H1 (cell line): ENCODE data around the gene SLC7A9. TPM values are rescaled to one million over a fixed set of nuclear protein-coding genes. Genes with fewer than 3 reads are reported as not detected.

ENCODE experiments used
- CTCF ChIA-PET: fragments of 300-600 bp; sonication (Branson Sonifier 250); formaldehyde crosslinking; loops from one replicate; lab custom pipeline; 2021; ENCODE audit not compliant: partially characterized antibody; lab: Charles Lee
- POLR2A ChIA-PET: fragments of 300-600 bp; sonication (Branson Sonifier 250); formaldehyde crosslinking; loops from one replicate; lab custom pipeline; 2021; ENCODE audit warnings: inconsistent platforms; ENCODE audit not compliant: partially characterized antibody; lab: Charles Lee
- DNase-seq, 2 experiments: peaks; one replicate each; pipeline versions ENCODE4 v3.0.0 to v3.0.0-alpha.2; 2010 to 2022; ENCODE audit warnings: low spot score in 2 of 2, low read depth in 1 of 2, mixed read lengths in 1 of 2
- FAIRE-seq: peaks from 2 replicates; lab custom pipeline; 2011; peaks lifted over from hg19 to GRCh38; lab: Jason Lieb, UNC
- H2AFZ ChIP-seq: 2 replicates; pipeline ENCODE4 v1.8.1; 2012; ENCODE audit warnings: low read length, inconsistent platforms
- H2AK5ac ChIP-seq: 2 replicates; pipeline ENCODE4 v1.6.1; 2013; ENCODE audit warnings: low read depth, low read length
- H2BK120ac ChIP-seq: replicated peaks from 2 replicates; pipeline ENCODE3; 2013; ENCODE audit warnings: low read depth, low read length, inconsistent platforms
- H2BK12ac ChIP-seq: 2 replicates; pipeline ENCODE4 v1.6.1; 2013; ENCODE audit warnings: low read depth, low read length
- H2BK15ac ChIP-seq: 2 replicates; pipeline ENCODE4 v1.6.1; 2013; ENCODE audit warnings: low read length
- H2BK20ac ChIP-seq: 2 replicates; pipeline ENCODE4 v1.6.1; 2013; ENCODE audit warnings: low read length
- H2BK5ac ChIP-seq: 2 replicates; pipeline ENCODE4 v1.6.1; 2013; ENCODE audit warnings: low read depth, low read length
- H3K14ac ChIP-seq: 2 replicates; pipeline ENCODE4 v1.6.1; 2013; ENCODE audit warnings: inconsistent platforms; ENCODE audit not compliant: insufficient read length
- H3K18ac ChIP-seq: 2 replicates; pipeline ENCODE4 v1.6.1; 2013; ENCODE audit warnings: low read length; ENCODE audit errors: extremely low read depth
- H3K23ac ChIP-seq: 2 replicates; pipeline ENCODE4 v1.6.1; 2013; ENCODE audit warnings: inconsistent platforms; ENCODE audit not compliant: insufficient read length
- H3K23me2 ChIP-seq: 2 replicates; pipeline ENCODE4 v1.6.1; 2013; ENCODE audit warnings: low read depth, low read length
- H3K27ac ChIP-seq: 2 replicates; pipeline ENCODE4 v1.6.1; 2011; ENCODE audit warnings: low read depth, low read length, inconsistent platforms
- H3K27me3 ChIP-seq, 4 experiments: replicated peaks in 1 of 4; 1 replicate in 1 of 4; 2 replicates in 3 of 4; pipeline versions ENCODE4 v1.6.1 to v1.8.1; 2011 to 2013; ENCODE audit warnings: low read length in 3 of 4, mild to moderate bottlenecking in 3 of 4, inconsistent platforms in 2 of 4, mixed read lengths in 2 of 4, moderate library complexity in 1 of 4; ENCODE audit not compliant: control insufficient read depth in 3 of 4, insufficient read depth in 3 of 4; ENCODE audit errors: extremely low read depth in 1 of 4
- H3K36me3 ChIP-seq, 4 experiments: 2 replicates each; pipeline versions ENCODE4 v1.6.1 to v1.8.1; 2011 to 2013; ENCODE audit warnings: mild to moderate bottlenecking in 4 of 4, low read length in 3 of 4, moderate library complexity in 2 of 4, control low read depth in 1 of 4, inconsistent platforms in 1 of 4; ENCODE audit not compliant: insufficient read depth in 4 of 4, control insufficient read depth in 2 of 4
- H3K4ac ChIP-seq: replicated peaks from 2 replicates; pipeline ENCODE3; 2013; ENCODE audit warnings: low read length, low read depth, mixed read lengths, inconsistent platforms; ENCODE audit not compliant: insufficient read length
- H3K4me1 ChIP-seq, 4 experiments: replicated peaks in 1 of 4; 1 replicate in 1 of 4; 2 replicates in 3 of 4; pipeline versions ENCODE4 v1.6.1 to v1.8.1; 2011 to 2013; ENCODE audit warnings: low read length in 3 of 4, inconsistent platforms in 2 of 4, mixed read lengths in 1 of 4; ENCODE audit not compliant: insufficient read depth in 4 of 4, control insufficient read depth in 3 of 4
- H3K4me2 ChIP-seq, 2 experiments: 2 replicates each; pipeline versions ENCODE4 v1.6.1 to v1.8.1; 2011 to 2013; ENCODE audit warnings: low read depth in 2 of 2, low read length in 2 of 2, control low read depth in 1 of 2, inconsistent platforms in 1 of 2, mild to moderate bottlenecking in 1 of 2; ENCODE audit not compliant: insufficient read depth in 1 of 2
- H3K4me3 ChIP-seq, 4 experiments: fragments of 200-600, 300-600 bp in 1 of 4; sonication (generic), shearing (Covaris generic), sonication (Bioruptor Twin) in 1 of 4; 2 replicates each; pipeline versions ENCODE4 v1.5.1 to v1.8.1; 2011 to 2016; ENCODE audit warnings: low read length in 4 of 4, low read depth in 3 of 4, control low read depth in 2 of 4, inconsistent platforms in 2 of 4, mild to moderate bottlenecking in 2 of 4, mixed read lengths in 1 of 4, moderate library complexity in 1 of 4; ENCODE audit not compliant: insufficient read depth in 2 of 4; ENCODE audit errors: extremely low read depth in 1 of 4
- H3K56ac ChIP-seq: replicated peaks from 2 replicates; pipeline ENCODE3; 2013; ENCODE audit warnings: low read depth, mild to moderate bottlenecking, mixed read lengths, low read length, inconsistent platforms; ENCODE audit not compliant: insufficient read length
- H3K79me1 ChIP-seq: 2 replicates; pipeline ENCODE4 v1.6.1; 2013; ENCODE audit warnings: low read depth, low read length, control low read depth
- H3K79me2 ChIP-seq, 2 experiments: 2 replicates each; pipeline versions ENCODE4 v1.6.1 to v1.8.1; 2012 to 2013; ENCODE audit warnings: low read length in 2 of 2, mild to moderate bottlenecking in 2 of 2, inconsistent platforms in 1 of 2; ENCODE audit not compliant: insufficient read depth in 2 of 2, control insufficient read depth in 1 of 2
- H3K9ac ChIP-seq, 4 experiments: replicated peaks in 1 of 4; 1 replicate in 1 of 4; 2 replicates in 3 of 4; pipeline versions ENCODE4 v1.6.1 to v1.8.1; 2011 to 2013; ENCODE audit warnings: low read depth in 3 of 4, low read length in 3 of 4, control low read depth in 2 of 4, mild to moderate bottlenecking in 2 of 4, moderate library complexity in 2 of 4, inconsistent platforms in 1 of 4; ENCODE audit errors: extremely low read depth in 1 of 4
- H3K9me3 ChIP-seq, 2 experiments: 2 replicates each; pipeline versions ENCODE4 v1.6.1 to v1.8.1; 2012 to 2013; ENCODE audit warnings: mild to moderate bottlenecking in 2 of 2, moderate library complexity in 2 of 2, control low read depth in 1 of 2, inconsistent platforms in 1 of 2, low read depth in 1 of 2, low read length in 1 of 2, mixed read lengths in 1 of 2; ENCODE audit not compliant: insufficient read depth in 2 of 2
- H4K20me1 ChIP-seq, 2 experiments: replicated peaks in 1 of 2; 2 replicates each; pipeline versions ENCODE3 to v1.8.1; 2011 to 2013; ENCODE audit warnings: inconsistent platforms in 2 of 2, low read length in 2 of 2, mild to moderate bottlenecking in 1 of 2; ENCODE audit not compliant: insufficient read depth in 2 of 2, control insufficient read depth in 1 of 2
- H4K5ac ChIP-seq: 2 replicates; pipeline ENCODE4 v1.6.1; 2013; ENCODE audit warnings: low read length, low read depth, mixed read lengths, inconsistent platforms; ENCODE audit not compliant: insufficient read length
- H4K8ac ChIP-seq: 2 replicates; pipeline ENCODE4 v1.8.0; 2013; ENCODE audit warnings: mild to moderate bottlenecking, moderate library complexity, low read length, inconsistent platforms; ENCODE audit not compliant: insufficient read depth; ENCODE audit errors: extremely low read depth
- H4K91ac ChIP-seq: replicated peaks from 2 replicates; pipeline ENCODE3; 2013; ENCODE audit warnings: low read length, mixed read lengths, inconsistent platforms; ENCODE audit not compliant: insufficient read length
- BCL11A ChIP-seq, 2 experiments: IDR thresholded peaks; one replicate each; pipeline ENCODE4 v1.6.1; 2011; ENCODE audit warnings: low read depth in 2 of 2, low read length in 2 of 2, mild to moderate bottlenecking in 2 of 2
- POLR2A ChIP-seq, 2 experiments: IDR thresholded peaks; 1 replicate in 1 of 2; 2 replicates in 1 of 2; pipeline ENCODE4 v1.6.1; 2011; ENCODE audit warnings: low read depth in 2 of 2, low read length in 2 of 2, mild to moderate bottlenecking in 2 of 2; ENCODE audit errors: control extremely low read depth in 1 of 2
- WGBS, 2 experiments: shearing (Covaris generic) in 1 of 2; methylation state at CpG; one replicate each; pipeline versions ENCODE4 v1.1.6 to v1.1.7; 2013 to 2015; ENCODE audit warnings: low lambda C conversion rate in 2 of 2, mixed read lengths in 2 of 2, inconsistent platforms in 1 of 2, low coverage in 1 of 2, missing lambda C conversion rate in 1 of 2; ENCODE audit not compliant: insufficient replicate concordance in 2 of 2, insufficient coverage in 1 of 2, insufficient read length in 1 of 2; ENCODE audit errors: extremely low coverage in 1 of 2, missing lambda C conversion rate in 1 of 2; 5-methylcytosine and 5-hydroxymethylcytosine counted together
- polyA plus RNA-seq, 7 experiments: library from polyadenylated mRNA; depleted of rRNA in 3 of 7; stranded (reverse) in 5 of 7; unstranded in 2 of 7; fragments of >200 nt in 5 of 7; fragments of 200-250 nt in 2 of 7; gene quantifications; 1 replicate in 5 of 7; 2 replicates in 1 of 7; 4 replicates in 1 of 7; pipeline versions ENCODE4 v1.2.1 to v1.2.3, GENCODE V29; 2011 to 2013; ENCODE audit warnings: missing spikeins in 2 of 7, mixed read lengths in 2 of 7
- total RNA-seq: library from RNA; stranded (reverse); fragmentation: NEBNext Ultra II Directional; extraction: Animal tissue kit (Norgen Biotek cat#: 25700); gene quantifications from 2 replicates; pipeline ENCODE4 v1.2.1, GENCODE V29; 2021

The SLC7A9 gene
- total and polyA plus RNA-seq, 2 of the 8 experiments (the other 6 are each of a cell fraction or from before 2014, with no cell fraction given) = 0.15 TPM; not detected in 1

- no peak overlapping the region for H3K9ac ChIP-seq
- H3K23me2 ChIP-seq = no peaks in the 10 kb centered on the region
- no peak overlapping the region for H4K5ac ChIP-seq
- H2BK20ac ChIP-seq = no peak overlapping the region
- H3K4me3 ChIP-seq = no peak overlapping the region
- H3K4me2 ChIP-seq = no peak overlapping the region
- H3K56ac ChIP-seq = no peak overlapping the region
- no peak overlapping the region for H2AK5ac ChIP-seq
- no peak overlapping the region for H4K91ac ChIP-seq
- no peaks in the 10 kb centered on the region for H4K20me1 ChIP-seq
- H3K36me3 ChIP-seq = no peaks in the 10 kb centered on the region
- H2BK15ac ChIP-seq = no peak overlapping the region
- no peak overlapping the region for H3K4ac ChIP-seq
- H2BK12ac ChIP-seq = no peak overlapping the region
- H3K27me3 ChIP-seq = no peaks in the 10 kb centered on the region
- H4K8ac ChIP-seq = no peak overlapping the region
- H3K23ac ChIP-seq = no peak overlapping the region
- 91% methylated on average over 10 of the region's 10 CpGs; no CpG with 5 or more reads in 1 of the 2 experiments for WGBS, 2 experiments
- H3K18ac ChIP-seq = no peak overlapping the region
- no peak overlapping the region for H2BK5ac ChIP-seq
- peaks cover 0 to 11% (median 5%) of the 10 kb centered on the region in 4 experiments; a peak in 5 of 7 replicates for H3K4me1 ChIP-seq
- DNase-seq = no peak
- no peaks in the 10 kb centered on the region for H3K79me2 ChIP-seq
- no peaks in the 10 kb centered on the region for H3K79me1 ChIP-seq
- H2AFZ ChIP-seq = no peak overlapping the region
- H3K27ac ChIP-seq = no peak overlapping the region
- H3K14ac ChIP-seq = no peak overlapping the region
- TF ChIP-seq POLR2A (IDR thresholded peaks at IDR 0.05; ENCODE audit: control extremely low read depth in 1 of 2, low read depth in 2 of 2, low read length in 2 of 2) (no peak), BCL11A (IDR thresholded peaks at IDR 0.05; ENCODE audit: low read depth in 2 of 2, low read length in 2 of 2) (no peak)
- TF ChIP-seq, all 59 proteins: peak for 0
- ChIA-PET POLR2A (no interaction called here), CTCF (interaction anchor here (0.9 kb wide), 1 partner anchor 11 kb away, joined by 3 read pairs; no protein-coding TSS in a partner anchor)
- FAIRE-seq = no peak
- no peaks in the 10 kb centered on the region for H3K9me3 ChIP-seq
- no peak overlapping the region for H2BK120ac ChIP-seq
Measured at GRCh38 chr19:32812036-32812435, 57.5 kb downstream of the SLC7A9 start.
